Karpas-422 (cell line): Measurements from ENCODE around the gene BCAP31. TPM values are rescaled to one million over a fixed set of nuclear protein-coding genes. Genes with fewer than 3 reads are reported as not detected.
"Not testable (repeated sequence)": the region's sequence is repeated elsewhere in the genome, so short reads cannot be mapped to it uniquely, and the experiment has no call there.

ENCODE experiments used
- DNase-seq: peaks from one replicate; pipeline ENCODE4 v3.0.0-alpha.2; 2015
- H2AFZ ChIP-seq: fragments of 200-600 bp; sonication (generic); 2 replicates; pipeline ENCODE4 v1.6.1; 2014; ENCODE audit warnings: antibody characterized with exemption, low read length, mixed read lengths
- H3K27ac ChIP-seq: fragments of 200-600 bp; sonication (generic); 2 replicates; pipeline ENCODE4 v1.5.1; 2014; ENCODE audit warnings: mild to moderate bottlenecking, low read length, moderate library complexity
- H3K27me3 ChIP-seq: fragments of 200-600 bp; sonication (generic); 2 replicates; pipeline ENCODE4 v1.6.1; 2014; ENCODE audit warnings: low read length, mixed read lengths
- H3K36me3 ChIP-seq: fragments of 200-600 bp; sonication (generic); 2 replicates; pipeline ENCODE4 v1.6.1; 2014; ENCODE audit warnings: low read length, mixed read lengths; ENCODE audit not compliant: insufficient read depth
- H3K4me1 ChIP-seq: fragments of 200-600 bp; sonication (generic); 2 replicates; pipeline ENCODE4 v1.6.1; 2014; ENCODE audit warnings: mild to moderate bottlenecking, low read length, mixed read lengths
- H3K4me2 ChIP-seq: fragments of 200-600 bp; sonication (generic); 2 replicates; pipeline ENCODE4 v1.6.1; 2014; ENCODE audit warnings: low read length, low read depth, mild to moderate bottlenecking; ENCODE audit not compliant: poor library complexity, severe bottlenecking
- H3K4me3 ChIP-seq: fragments of 200-600 bp; sonication (generic); 2 replicates; pipeline ENCODE4 v1.5.1; 2014; ENCODE audit warnings: mild to moderate bottlenecking, antibody characterized with exemption, low read length, mixed read lengths
- H3K79me2 ChIP-seq: fragments of 200-600 bp; sonication (generic); 2 replicates; pipeline ENCODE4 v1.6.1; 2014; ENCODE audit warnings: mild to moderate bottlenecking, low read length, mixed read lengths
- H3K9ac ChIP-seq: fragments of 200-600 bp; sonication (generic); 2 replicates; pipeline ENCODE4 v1.6.0; 2014; ENCODE audit warnings: low read length
- H3K9me2 ChIP-seq: fragments of 200-600 bp; sonication (generic), shearing (Covaris generic); replicated peaks from 2 replicates; pipeline ENCODE4 v1.6.0; 2014; ENCODE audit warnings: mild to moderate bottlenecking, low read length, moderate library complexity; ENCODE audit not compliant: insufficient read depth
- H3K9me3 ChIP-seq: fragments of 300-700, 200-600 bp; sonication (generic); 2 replicates; pipeline ENCODE4 v1.6.1; 2014; ENCODE audit warnings: low read length, mixed read lengths
- H4K20me1 ChIP-seq: fragments of 200-600 bp; sonication (generic); 2 replicates; pipeline ENCODE4 v1.6.1; 2014; ENCODE audit warnings: mild to moderate bottlenecking, antibody characterized with exemption, low read length, low read depth; ENCODE audit not compliant: insufficient read depth
- total RNA-seq: library from RNA; depleted of rRNA; stranded (reverse); fragments of >200 nt; shearing (Covaris generic); gene quantifications from 2 replicates; pipeline ENCODE4 v1.2.3, GENCODE V29; 2014; ENCODE audit warnings: low replicate concordance

The BCAP31 gene
- total RNA-seq, 1 experiment from 2014 or later, result 110 TPM

DNA sequence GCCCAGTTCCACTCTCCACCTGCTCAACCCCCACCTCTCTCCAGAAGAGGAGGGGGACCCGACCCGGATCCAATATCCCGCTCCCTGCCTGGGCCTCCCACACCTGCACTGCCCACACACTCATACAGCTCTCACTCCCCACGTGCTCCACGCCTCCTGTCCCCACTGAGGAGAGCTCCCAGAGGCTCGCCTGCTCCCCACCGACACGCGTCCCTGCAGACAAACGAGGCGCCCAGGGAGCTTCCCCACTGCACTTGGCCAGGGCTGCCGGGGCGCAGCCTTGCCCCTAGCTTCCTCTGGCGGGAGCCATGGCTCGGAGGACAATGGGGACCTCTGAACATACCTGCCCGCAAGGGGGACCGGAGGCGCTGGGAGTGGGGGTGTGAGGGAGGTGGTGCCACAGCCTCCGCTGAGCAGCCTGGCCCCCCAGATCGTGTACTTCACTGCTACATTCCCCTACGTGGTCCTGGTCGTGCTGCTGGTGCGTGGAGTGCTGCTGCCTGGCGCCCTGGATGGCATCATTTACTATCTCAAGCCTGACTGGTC is 31.5 kb downstream of the BCAP31 start:
- Histone ChIP-seq H3K27me3 (no peaks in the 10 kb centered on the region), H3K36me3 (no peaks in the 10 kb centered on the region), H2AFZ (no peak overlapping the region), H3K27ac (no peak overlapping the region), H3K4me1 (peaks cover 8% of the 10 kb centered on the region), H3K9me3 (no peaks in the 10 kb centered on the region), H4K20me1 (no peaks in the 10 kb centered on the region), H3K9me2 (no peaks in the 10 kb centered on the region), H3K9ac (no peak overlapping the region), H3K79me2 (no peaks in the 10 kb centered on the region), H3K4me3 (no peak overlapping the region), H3K4me2 (no peak overlapping the region)
- DNase-seq, result no peak

DNA sequence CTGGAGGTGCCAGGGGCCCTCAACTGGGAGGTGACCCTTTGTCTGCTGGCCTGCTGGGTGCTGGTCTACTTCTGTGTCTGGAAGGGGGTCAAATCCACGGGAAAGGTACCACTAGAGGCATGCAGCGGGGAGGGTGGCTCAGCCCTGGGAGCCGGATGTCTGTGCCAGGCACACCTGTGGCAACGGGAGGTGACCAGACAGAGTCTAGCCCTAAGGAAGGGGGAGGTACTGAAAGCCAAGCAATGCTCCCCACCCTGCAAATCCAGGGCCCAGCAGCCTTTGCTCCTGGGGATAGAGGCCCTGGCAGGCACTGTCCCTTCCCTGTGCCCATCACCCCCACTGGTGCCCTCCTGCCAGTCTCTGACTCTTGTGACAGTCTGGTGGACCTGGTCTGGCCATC is 32.2 kb downstream of the BCAP31 start:
- H3K4me2 ChIP-seq, result no peak overlapping the region
- H3K36me3 ChIP-seq, result no peaks in the 10 kb centered on the region
- H3K9me2 ChIP-seq, result no peaks in the 10 kb centered on the region
- no peak for DNase-seq
- H3K4me1 ChIP-seq, result peaks cover 8% of the 10 kb centered on the region
- no peaks in the 10 kb centered on the region for H3K9me3 ChIP-seq
- H3K27me3 ChIP-seq, result no peaks in the 10 kb centered on the region
- H3K79me2 ChIP-seq, result no peaks in the 10 kb centered on the region
- H3K27ac ChIP-seq, result no peak overlapping the region
- no peak overlapping the region for H2AFZ ChIP-seq
- H3K4me3 ChIP-seq, result no peak overlapping the region
- no peaks in the 10 kb centered on the region for H4K20me1 ChIP-seq
- H3K9ac ChIP-seq, result no peak overlapping the region

DNA sequence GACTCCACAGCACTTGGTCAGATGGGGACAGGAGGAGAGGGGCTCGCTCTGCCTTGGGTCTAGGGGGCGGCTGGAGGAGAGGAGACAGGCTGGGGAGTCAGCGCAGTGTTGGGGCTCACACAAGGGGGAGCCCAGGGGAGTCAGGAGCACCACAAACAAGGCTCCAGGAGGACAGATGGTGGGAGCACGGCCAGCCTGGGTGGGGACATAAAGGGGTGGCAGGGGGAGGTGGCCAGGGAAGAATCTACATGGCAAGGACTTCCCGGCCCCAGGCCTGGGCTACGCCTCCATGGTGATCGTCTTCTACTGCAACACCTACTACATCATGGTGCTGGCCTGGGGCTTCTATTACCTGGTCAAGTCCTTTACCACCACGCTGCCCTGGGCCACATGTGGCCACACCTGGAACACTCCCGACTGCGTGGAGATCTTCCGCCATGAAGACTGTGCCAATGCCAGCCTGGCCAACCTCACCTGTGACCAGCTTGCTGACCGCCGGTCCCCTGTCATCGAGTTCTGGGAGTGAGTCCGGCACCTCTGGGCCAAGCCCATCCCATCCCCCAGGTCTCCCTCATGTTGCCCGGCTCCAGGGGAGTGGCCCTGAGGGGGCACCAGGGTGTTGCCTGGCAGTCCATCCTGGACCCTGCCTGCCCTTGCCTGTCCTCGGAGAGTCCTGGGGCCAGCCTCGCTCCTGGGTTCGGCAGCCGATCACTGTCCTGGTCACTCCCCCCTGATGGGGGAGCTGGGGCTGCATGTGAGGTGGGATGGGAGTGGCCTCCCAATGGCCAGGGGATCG is 33.0 kb downstream of the BCAP31 start:
- H3K9me3 ChIP-seq, H4K20me1 ChIP-seq, H3K79me2 ChIP-seq, H3K4me1 ChIP-seq, H3K36me3 ChIP-seq, H3K4me3 ChIP-seq, DNase-seq, H3K9ac ChIP-seq, H3K27ac ChIP-seq, H3K4me2 ChIP-seq, H3K9me2 ChIP-seq, H3K27me3 ChIP-seq, H2AFZ ChIP-seq: not testable (repeated sequence)

DNA sequence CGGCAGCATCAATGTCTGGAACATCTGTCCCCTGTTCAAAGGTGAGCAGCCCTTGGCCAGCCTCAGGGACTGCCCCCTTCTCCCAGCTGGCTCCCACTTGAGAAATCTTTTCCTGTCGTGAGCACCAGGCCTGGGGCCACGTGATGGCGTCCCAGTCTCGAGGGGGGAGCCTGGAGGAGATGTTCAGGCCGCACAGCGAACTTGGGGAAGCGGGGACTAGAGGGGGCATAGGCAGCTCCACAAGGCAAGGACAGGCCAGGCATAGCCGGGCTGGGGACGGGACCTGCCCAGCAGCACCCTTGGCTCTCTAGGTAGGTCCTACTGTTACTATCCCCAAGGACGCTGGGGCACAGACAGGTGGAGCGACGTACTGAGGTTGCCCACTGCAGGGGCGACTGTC is 33.7 kb downstream of the BCAP31 start:
- no peak overlapping the region for H3K4me3 ChIP-seq
- no peaks in the 10 kb centered on the region for H3K9me2 ChIP-seq
- H2AFZ ChIP-seq, result no peak overlapping the region
- no peaks in the 10 kb centered on the region for H3K27me3 ChIP-seq
- H3K36me3 ChIP-seq, result no peaks in the 10 kb centered on the region
- H3K79me2 ChIP-seq, result no peaks in the 10 kb centered on the region
- H3K9me3 ChIP-seq, result no peaks in the 10 kb centered on the region
- peaks cover 8% of the 10 kb centered on the region for H3K4me1 ChIP-seq
- DNase-seq, result no peak
- no peak overlapping the region for H3K9ac ChIP-seq
- no peak overlapping the region for H3K4me2 ChIP-seq
- H3K27ac ChIP-seq, result no peak overlapping the region
- H4K20me1 ChIP-seq, result no peaks in the 10 kb centered on the region

DNA sequence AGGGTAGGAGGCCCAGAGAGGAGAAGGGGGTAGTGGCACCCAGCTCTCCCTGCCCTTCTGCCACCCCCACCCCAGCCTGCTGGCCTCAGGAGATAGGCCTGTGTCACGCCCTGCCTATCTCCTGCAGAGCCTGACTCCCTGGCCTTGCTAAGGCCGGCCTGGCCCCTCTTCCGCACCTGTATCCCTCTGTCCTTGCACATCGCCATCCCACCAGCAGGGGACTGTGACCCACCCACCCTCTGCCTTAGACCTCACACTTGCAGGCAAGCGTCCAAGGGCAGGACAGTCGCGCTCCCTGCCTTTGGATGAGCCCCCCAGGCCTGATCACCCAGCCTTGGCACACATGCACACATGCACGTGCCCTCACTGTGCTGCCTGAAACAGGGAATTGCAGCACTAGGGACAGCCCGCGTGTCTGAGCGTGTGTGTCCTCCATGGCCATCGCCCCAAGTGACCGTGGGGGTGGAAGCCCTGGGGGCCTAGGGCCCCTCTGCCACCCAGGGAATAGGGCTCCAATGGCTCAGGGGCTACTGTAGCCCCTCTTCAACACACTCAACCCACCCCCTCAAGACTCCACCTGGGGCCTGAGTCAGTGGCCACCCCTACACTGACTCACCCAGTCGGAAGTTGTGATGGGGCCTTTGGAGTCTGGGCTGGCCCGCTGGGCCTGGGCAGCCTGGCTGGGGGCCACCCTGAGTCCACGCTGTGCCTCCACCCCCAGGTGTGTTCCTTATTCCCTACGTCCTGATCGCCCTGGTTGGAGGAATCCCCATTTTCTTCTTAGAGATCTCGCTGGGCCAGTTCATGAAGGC is 34.3 kb downstream of the BCAP31 start:
- Histone ChIP-seq H3K79me2 (no peaks in the 10 kb centered on the region), H3K4me1 (peaks cover 8% of the 10 kb centered on the region), H3K9ac (no peak overlapping the region), H3K4me2 (no peak overlapping the region), H2AFZ (no peak overlapping the region), H3K27ac (no peak overlapping the region), H3K36me3 (no peaks in the 10 kb centered on the region), H3K9me2 (no peaks in the 10 kb centered on the region), H4K20me1 (no peaks in the 10 kb centered on the region), H3K9me3 (no peaks in the 10 kb centered on the region), H3K4me3 (no peak overlapping the region), H3K27me3 (no peaks in the 10 kb centered on the region)
- DNase-seq, result no peak

DNA sequence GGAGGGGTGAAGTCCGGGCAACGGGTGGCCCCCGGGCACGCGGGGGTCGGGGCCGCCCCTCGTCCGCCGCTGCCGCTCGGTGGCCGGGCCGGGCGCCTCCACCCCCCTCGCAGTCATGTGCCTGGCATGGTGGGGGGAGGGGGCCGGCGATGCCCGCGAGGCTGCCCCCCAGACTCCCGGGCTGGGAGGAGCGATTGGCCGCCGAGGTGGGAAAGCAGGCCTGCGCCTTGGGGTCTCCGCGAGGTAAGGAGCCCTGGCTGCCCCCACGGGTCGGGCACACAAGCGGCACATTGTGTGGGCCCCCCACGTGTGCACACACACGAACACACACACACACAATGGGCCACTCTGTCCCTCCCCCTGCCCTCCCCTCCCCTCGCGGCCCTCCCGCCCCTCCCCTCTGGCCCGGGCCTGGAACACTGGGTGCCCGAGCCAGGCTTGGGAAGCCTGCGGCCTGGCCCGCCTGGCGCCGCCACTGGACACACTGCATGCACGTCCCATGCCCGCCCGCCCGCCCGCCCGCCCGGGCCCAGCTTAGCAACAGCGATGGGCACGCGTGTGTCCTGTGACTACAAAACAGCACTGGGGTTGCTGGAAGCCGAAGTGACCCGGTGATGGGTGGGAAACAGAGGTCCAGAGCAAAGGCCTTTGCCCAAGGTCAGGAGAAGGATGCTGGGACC is 35.1 kb downstream of the BCAP31 start:
- Histone ChIP-seq H3K4me3 (no peak overlapping the region), H4K20me1 (no peaks in the 10 kb centered on the region), H3K27ac (no peak overlapping the region), H3K4me1 (peaks cover 8% of the 10 kb centered on the region), H3K9ac (no peak overlapping the region), H2AFZ (no peak overlapping the region), H3K4me2 (no peak overlapping the region), H3K79me2 (no peaks in the 10 kb centered on the region), H3K36me3 (no peaks in the 10 kb centered on the region), H3K9me2 (no peaks in the 10 kb centered on the region), H3K9me3 (no peaks in the 10 kb centered on the region), H3K27me3 (no peaks in the 10 kb centered on the region)
- DNase-seq, result no peak

DNA sequence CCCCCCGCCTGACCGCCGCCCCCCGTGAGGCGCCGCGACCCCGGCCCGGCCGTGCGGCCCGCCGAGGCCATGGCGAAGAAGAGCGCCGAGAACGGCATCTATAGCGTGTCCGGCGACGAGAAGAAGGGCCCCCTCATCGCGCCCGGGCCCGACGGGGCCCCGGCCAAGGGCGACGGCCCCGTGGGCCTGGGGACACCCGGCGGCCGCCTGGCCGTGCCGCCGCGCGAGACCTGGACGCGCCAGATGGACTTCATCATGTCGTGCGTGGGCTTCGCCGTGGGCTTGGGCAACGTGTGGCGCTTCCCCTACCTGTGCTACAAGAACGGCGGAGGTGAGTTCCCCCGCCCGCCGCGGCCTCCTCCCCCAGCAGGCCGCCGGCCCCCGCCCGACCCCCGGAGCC is 35.7 kb downstream of the BCAP31 start:
- Histone ChIP-seq H3K9ac (no peak overlapping the region), H3K27ac (no peak overlapping the region), H3K4me1 (peaks cover 8% of the 10 kb centered on the region), H4K20me1 (no peaks in the 10 kb centered on the region), H3K4me3 (no peak overlapping the region), H3K9me2 (no peaks in the 10 kb centered on the region), H3K4me2 (no peak overlapping the region), H2AFZ (no peak overlapping the region), H3K9me3 (no peaks in the 10 kb centered on the region; the same call in 1 of the 2 replicates), H3K79me2 (no peaks in the 10 kb centered on the region), H3K36me3 (no peaks in the 10 kb centered on the region), H3K27me3 (no peaks in the 10 kb centered on the region)
- DNase-seq, result no peak

DNA sequence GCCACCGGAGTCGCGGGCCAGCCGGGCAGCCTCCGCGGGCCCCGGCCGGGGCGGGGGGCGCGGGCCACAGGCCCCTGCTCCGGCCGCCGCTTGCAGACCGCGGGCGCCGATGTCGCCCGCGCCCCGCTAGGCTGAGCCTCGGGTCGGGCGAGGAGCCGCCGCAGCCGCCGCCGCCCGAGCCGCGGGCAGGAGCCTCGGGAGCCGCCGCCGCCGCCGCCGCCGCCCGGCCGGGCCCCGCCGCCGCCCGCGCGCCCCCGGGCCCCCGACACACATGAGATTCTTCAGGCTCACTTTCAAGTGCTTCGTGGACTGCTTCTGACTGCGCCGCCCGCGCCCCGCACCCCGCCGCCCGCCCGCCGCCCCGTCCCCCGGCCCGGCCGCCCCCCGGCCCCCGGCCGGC is 36.1 kb downstream of the BCAP31 start:
- H3K9me3 ChIP-seq, result no peaks in the 10 kb centered on the region; the same call in 1 of the 2 replicates
- H3K9ac ChIP-seq, result no peak overlapping the region
- no peak overlapping the region for H3K4me3 ChIP-seq
- DNase-seq, result no peak
- H3K27ac ChIP-seq, result no peak overlapping the region
- no peak overlapping the region for H2AFZ ChIP-seq
- no peaks in the 10 kb centered on the region for H3K27me3 ChIP-seq
- H3K36me3 ChIP-seq, result no peaks in the 10 kb centered on the region
- H3K4me1 ChIP-seq, result peaks cover 8% of the 10 kb centered on the region
- no peaks in the 10 kb centered on the region for H3K79me2 ChIP-seq
- no peaks in the 10 kb centered on the region for H3K9me2 ChIP-seq
- H3K4me2 ChIP-seq, result no peak overlapping the region
- H4K20me1 ChIP-seq, result no peaks in the 10 kb centered on the region
